ENCODE measurements around the gene TMEFF2.
A peak's percentile ranks its signal among the peaks of the same experiment; 100 is the strongest.

TMEFF2 gene

GRCh38 chr2:192197357-192197756, 2.6 kb upstream of the TMEFF2 start:
- peak overlapping the region; percentile 71 for H3K27ac ChIP-seq
- TF ChIP-seq CTCF (IDR thresholded peaks at IDR 0.05) (peak; percentile 50), ZFX (IDR thresholded peaks at IDR 0.05; ENCODE audit: borderline replicate concordance) (no peak)

DNA sequence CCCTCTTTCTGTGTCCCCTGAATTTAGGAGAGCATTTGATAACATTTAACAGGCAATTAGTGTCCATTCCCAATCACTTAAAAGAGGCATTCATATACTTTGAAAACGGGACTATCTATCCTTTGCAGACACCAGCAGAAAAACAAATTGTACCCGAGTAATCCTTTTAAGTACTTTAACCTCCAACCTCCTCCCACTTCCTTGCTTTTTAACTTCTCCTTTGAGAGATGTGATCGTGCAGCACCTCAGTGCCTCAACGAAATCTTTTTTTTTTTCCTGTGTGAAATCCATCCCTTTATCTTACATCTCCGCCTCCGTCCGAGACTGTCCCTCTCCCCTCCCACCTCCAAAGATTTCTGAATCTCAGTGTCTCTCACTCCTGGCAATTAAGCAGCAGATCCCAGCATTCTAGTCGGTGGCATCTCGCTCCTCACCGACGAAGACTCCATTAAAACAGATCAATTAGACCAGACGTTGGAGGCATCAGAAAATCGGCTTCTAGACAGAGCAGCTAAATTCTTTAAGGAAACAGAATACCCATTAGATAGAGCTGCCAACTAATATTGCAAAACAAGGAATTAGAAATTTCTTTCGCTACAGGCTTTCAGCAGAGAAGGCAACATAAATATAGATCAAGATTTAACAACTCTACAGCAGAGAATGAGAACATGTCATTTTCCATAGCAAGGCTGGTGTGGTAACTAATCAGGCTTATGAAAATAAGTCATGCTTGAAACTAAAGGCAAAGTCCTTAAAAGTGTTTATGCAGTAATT, 1.9 kb upstream of the TMEFF2 start:
- H3K27ac ChIP-seq, result peak overlapping the region; percentile 71
- TF ChIP-seq ZFX (IDR thresholded peaks at IDR 0.05; ENCODE audit: borderline replicate concordance) (no peak), CTCF (IDR thresholded peaks at IDR 0.05) (no peak)

- peak overlapping the region; percentile 71 for H3K27ac ChIP-seq
- TF ChIP-seq ZFX (IDR thresholded peaks at IDR 0.05; ENCODE audit: borderline replicate concordance), result no peak
- TF ChIP-seq CTCF (IDR thresholded peaks at IDR 0.05), result 0 out of 2 replicates have a peak, but pooled peaks have one; percentile 19
These were observed 1.1 kb upstream of the TMEFF2 start for GRCh38 chr2:192195548-192196418.

- TF ChIP-seq CTCF (IDR thresholded peaks at IDR 0.05) (no peak), ZFX (IDR thresholded peaks at IDR 0.05; ENCODE audit: borderline replicate concordance) (no peak)
- H3K27ac ChIP-seq, result peak overlapping the region; percentile 71
These were observed 368 bp downstream of the TMEFF2 start for GRCh38 chr2:192194265-192194865.

DNA sequence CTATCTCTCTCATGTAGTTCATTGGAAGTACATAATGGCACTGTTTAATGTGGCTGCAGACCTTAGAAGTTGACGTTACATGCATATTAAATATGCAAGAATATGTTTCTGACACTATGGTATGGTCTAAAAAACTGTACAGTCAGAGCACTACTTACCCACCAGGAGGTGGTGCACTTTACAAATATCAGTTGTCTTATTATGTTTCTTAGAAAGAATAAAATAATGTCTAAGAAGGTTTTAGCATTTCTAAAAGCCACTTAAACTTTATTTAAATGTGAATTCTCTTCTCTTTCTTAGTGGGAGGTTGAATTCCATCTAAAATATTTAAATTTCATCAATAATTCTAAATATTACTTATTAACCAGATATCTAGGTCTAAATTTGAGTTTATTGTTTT, 4.3 kb downstream of the TMEFF2 start:
- H3K27ac ChIP-seq, result no peak overlapping the region
- no peak for TF ChIP-seq ZFX (IDR thresholded peaks at IDR 0.05; ENCODE audit: borderline replicate concordance)
- TF ChIP-seq CTCF (IDR thresholded peaks at IDR 0.05), result peak; percentile 62

GRCh38 chr2:192186806-192187205, 7.9 kb downstream of the TMEFF2 start:
- no peak for TF ChIP-seq CTCF (IDR thresholded peaks at IDR 0.05)
- TF ChIP-seq ZFX (IDR thresholded peaks at IDR 0.05; ENCODE audit: borderline replicate concordance), result no peak
- no peak overlapping the region for H3K27ac ChIP-seq

All from 22Rv1 (cell line).